ENCODE data around the gene ACADL.
"Not testable (repeated sequence)": the region's sequence is repeated elsewhere in the genome, so short reads cannot be mapped to it uniquely, and the experiment has no call there.

The ACADL gene

GRCh38 chr2:210177115-210177514 lies 48.1 kb downstream of the ACADL start:
- in situ Hi-C loops (cut with HindIII; ENCODE audit: low pct_ligation_motif_present, low pct_unique_long_range_greater_than_20kb, low sequenced_read_pairs): not testable (repeated sequence)

DNA sequence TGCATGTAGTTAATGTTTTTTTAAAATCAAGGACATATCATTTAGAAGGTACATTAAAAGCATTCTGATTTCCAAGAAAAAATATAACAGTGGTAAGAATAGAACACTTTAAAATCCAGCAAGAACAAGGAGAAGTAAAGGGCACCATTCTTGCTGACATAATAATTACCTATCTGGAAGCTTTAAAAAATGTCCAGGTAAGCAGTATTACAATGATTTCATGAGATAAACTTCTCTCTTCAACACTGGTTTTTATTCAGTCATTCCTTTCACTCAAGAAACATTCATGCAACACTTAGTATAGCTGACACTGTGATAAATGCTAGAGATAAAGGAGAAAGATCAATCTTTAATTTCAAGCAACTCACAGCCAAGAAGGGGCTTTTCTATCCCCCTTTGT lies 51.2 kb downstream of the ACADL start:
- DNase-seq: no peak
- in situ Hi-C loops (cut with HindIII; ENCODE audit: low pct_ligation_motif_present, low pct_unique_long_range_greater_than_20kb, low sequenced_read_pairs): no loop called here

More at GRCh38 chr2:210177115-210177514, 48.1 kb downstream of the ACADL start:
- DNase-seq: not testable (repeated sequence)

- in situ Hi-C loops (cut with HindIII; ENCODE audit: low pct_ligation_motif_present, low pct_unique_long_range_greater_than_20kb, low sequenced_read_pairs): no loop called here
- DNase-seq: no peak
Measured at GRCh38 chr2:210172219-210172575, 53.0 kb downstream of the ACADL start.

- peak; percentile 98 for DNase-seq
- in situ Hi-C loops (cut with HindIII; ENCODE audit: low pct_ligation_motif_present, low pct_unique_long_range_greater_than_20kb, low sequenced_read_pairs): no loop called here
Measured at GRCh38 chr2:210171309-210172218, 53.7 kb downstream of the ACADL start, which contains the start of gene KANSL1L. Gene KANSL1L (minus strand): TSS chr2:210171409. CDS start chr2:210154582, 16,827 bp downstream.

- DNase-seq: peak; percentile 96
- in situ Hi-C loops (cut with HindIII; ENCODE audit: low pct_ligation_motif_present, low pct_unique_long_range_greater_than_20kb, low sequenced_read_pairs): no loop called here
Measured at GRCh38 chr2:210170446-210171303, 54.6 kb downstream of the ACADL start.

DNA sequence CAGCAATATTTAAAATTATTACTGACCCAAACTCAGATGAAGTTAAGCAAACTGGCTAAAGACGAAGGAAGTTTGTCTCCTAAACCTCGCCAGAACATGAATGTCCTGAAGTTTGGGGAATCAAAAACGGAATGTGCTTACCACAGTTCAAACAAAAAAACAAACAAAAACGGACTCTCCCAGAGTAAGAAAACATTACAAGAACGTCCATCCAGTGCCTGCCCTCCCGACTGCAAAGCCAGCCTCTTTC lies 55.1 kb downstream of the ACADL start:
- in situ Hi-C loops (cut with HindIII; ENCODE audit: low pct_ligation_motif_present, low pct_unique_long_range_greater_than_20kb, low sequenced_read_pairs): no loop called here
- no peak for DNase-seq

GRCh38 chr2:210169516-210170195 lies 55.6 kb downstream of the ACADL start:
- peak; percentile 81 for DNase-seq
- in situ Hi-C loops (cut with HindIII; ENCODE audit: low pct_ligation_motif_present, low pct_unique_long_range_greater_than_20kb, low sequenced_read_pairs): no loop called here

DNA sequence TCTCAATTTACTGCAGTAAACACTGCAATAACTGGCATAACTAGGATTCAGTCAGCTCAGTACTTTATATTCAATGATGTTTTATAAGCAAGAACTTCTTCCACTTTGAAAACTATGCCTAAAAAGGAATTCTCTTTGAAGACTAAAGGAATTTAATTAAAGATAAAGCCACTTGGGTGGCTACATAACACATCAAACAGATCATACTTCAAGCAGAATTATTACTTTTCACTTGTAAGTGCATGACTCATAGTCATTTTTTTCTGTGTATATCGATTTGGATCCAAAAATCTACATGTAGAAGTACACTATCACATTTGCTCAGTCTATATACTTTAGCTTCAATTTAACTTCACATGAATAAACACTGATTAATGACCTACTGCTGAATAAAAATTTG lies 58.0 kb downstream of the ACADL start:
- DNase-seq: no peak
- in situ Hi-C loops (cut with HindIII; ENCODE audit: low pct_ligation_motif_present, low pct_unique_long_range_greater_than_20kb, low sequenced_read_pairs): no loop called here

- peak; percentile 51 for DNase-seq
- in situ Hi-C loops (cut with HindIII; ENCODE audit: low pct_ligation_motif_present, low pct_unique_long_range_greater_than_20kb, low sequenced_read_pairs): no loop called here
Measured at GRCh38 chr2:210162466-210163124, 62.7 kb downstream of the ACADL start.

DNA sequence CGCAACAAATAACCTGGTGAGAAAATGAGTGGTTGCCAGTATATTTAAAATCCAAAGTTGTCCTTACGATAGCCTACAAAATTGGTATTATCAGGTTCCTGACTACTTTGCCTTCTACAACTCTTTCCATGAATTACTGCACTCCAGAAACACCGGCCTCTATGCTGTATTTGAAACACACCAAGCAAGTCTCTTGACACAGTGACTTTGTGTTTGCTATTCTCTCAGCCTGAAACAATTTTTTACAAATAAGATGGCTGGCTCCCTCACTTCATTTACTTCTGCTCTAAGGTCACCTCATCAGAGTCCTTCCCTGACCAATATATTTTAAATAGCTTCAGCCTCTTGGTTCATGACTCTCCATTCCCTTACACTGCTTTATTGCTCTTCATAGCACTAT lies 66.2 kb downstream of the ACADL start:
- in situ Hi-C loops (cut with HindIII; ENCODE audit: low pct_ligation_motif_present, low pct_unique_long_range_greater_than_20kb, low sequenced_read_pairs): no loop called here
- DNase-seq: no peak

DNA sequence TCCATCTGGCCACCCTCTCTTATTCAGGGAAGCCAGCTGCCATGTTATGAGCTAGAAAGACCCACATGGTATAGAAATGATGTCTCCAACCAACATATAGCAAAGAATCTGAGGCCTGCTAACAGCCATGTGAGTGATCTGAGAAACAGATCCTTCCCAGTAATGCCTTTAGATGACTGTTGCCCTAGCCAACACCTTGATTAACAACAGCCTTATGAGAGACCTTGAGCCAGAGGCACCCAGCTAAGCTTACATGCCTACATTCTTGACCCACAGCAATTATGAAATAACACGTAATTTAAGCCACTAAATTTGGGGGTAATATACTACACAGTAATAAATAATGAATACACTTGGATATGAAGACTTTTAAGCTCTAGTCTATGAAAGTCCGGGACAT lies 67.0 kb downstream of the ACADL start:
- in situ Hi-C loops (cut with HindIII; ENCODE audit: low pct_ligation_motif_present, low pct_unique_long_range_greater_than_20kb, low sequenced_read_pairs): no loop called here
- no peak for DNase-seq

DNA sequence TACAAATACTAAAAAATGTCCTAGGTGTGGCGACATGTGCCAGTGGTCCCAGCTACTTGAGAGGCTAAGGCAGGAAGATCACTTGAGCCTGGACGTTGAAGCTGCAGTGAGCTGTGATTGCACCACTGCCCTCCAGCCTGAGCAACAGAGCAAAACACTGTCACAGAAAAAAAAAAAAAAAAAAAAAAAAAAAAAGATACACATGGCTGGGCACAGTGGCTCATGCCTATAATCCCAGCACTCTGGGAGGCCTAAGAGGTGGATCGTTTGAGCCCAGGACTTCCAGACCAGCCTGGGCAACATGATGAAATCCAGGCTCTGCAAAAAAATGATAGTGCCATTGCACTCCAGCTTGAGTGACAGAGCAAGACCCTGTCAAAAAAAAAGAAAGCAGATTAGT lies 67.7 kb downstream of the ACADL start:
- peak; percentile 55 for DNase-seq
- in situ Hi-C loops (cut with HindIII; ENCODE audit: low pct_ligation_motif_present, low pct_unique_long_range_greater_than_20kb, low sequenced_read_pairs): no loop called here

DNA sequence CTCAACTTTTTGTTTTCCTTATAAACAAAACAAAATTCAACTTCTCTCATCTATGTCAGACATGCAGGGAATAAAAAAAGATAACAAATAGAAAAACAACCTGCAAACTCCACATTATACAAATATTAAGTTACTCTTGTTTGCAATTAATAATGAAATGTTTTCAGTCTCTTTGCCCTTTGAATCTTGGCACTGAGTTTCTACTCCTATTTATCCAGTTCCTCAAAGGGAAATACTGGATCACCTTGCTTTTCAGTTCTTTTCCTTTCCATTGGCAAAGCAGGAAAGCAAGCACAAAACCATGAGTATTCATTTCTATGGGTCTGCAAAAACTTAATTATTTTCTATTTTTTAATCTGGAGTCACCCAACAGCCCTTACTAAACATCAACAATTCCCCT lies 77.6 kb downstream of the ACADL start:
- in situ Hi-C loops (cut with HindIII; ENCODE audit: low pct_ligation_motif_present, low pct_unique_long_range_greater_than_20kb, low sequenced_read_pairs): no loop called here
- no peak for DNase-seq

Measured in ACHN (cell line).